ENCODE data around the gene PYGM.

Gene PYGM

GRCh38 chr11:64766881-64767280 is 7.1 kb upstream of the PYGM start:
- no peak for DNase-seq

GRCh38 chr11:64765851-64766665 is 6.3 kb upstream of the PYGM start:
- DNase-seq, result no peak

GRCh38 chr11:64765291-64765850 is 5.6 kb upstream of the PYGM start:
- no peak for DNase-seq

GRCh38 chr11:64764753-64765152 is 5.0 kb upstream of the PYGM start:
- no peak for DNase-seq

- no peak for DNase-seq
Measured at GRCh38 chr11:64764040-64764611, 4.4 kb upstream of the PYGM start.

GRCh38 chr11:64763526-64764039 is 3.8 kb upstream of the PYGM start:
- no peak for DNase-seq

GRCh38 chr11:64762674-64763525 is 3.1 kb upstream of the PYGM start:
- DNase-seq, result peak; percentile 74

- no peak for DNase-seq
Measured at GRCh38 chr11:64762277-64762673, 2.5 kb upstream of the PYGM start.

- no peak for DNase-seq
Measured at GRCh38 chr11:64760759-64761420, 1.1 kb upstream of the PYGM start.

GRCh38 chr11:64759131-64759721 is 548 bp downstream of the PYGM start:
- DNase-seq, result no peak

- DNase-seq, result no peak
Measured at GRCh38 chr11:64758330-64759079, 1.3 kb downstream of the PYGM start.

GRCh38 chr11:64757549-64758329 is 2.0 kb downstream of the PYGM start:
- no peak for DNase-seq

GRCh38 chr11:64755681-64756361 is 4.0 kb downstream of the PYGM start:
- no peak for DNase-seq

GRCh38 chr11:64754919-64755662 is 4.7 kb downstream of the PYGM start:
- no peak for DNase-seq

GRCh38 chr11:64754124-64754918 is 5.5 kb downstream of the PYGM start:
- no peak for DNase-seq

GRCh38 chr11:64753380-64754123 is 6.2 kb downstream of the PYGM start:
- DNase-seq, result no peak

GRCh38 chr11:64753019-64753379 is 6.8 kb downstream of the PYGM start:
- DNase-seq, result no peak
